HFFc6 (cell line): Measurements from ENCODE around the gene HSD3B7. TPM values are rescaled to one million over a fixed set of nuclear protein-coding genes. Genes with fewer than 3 reads are reported as not detected.

Experiments used
- DNase-seq: peaks from one replicate; pipeline ENCODE4 v3.0.0-alpha.2; 2018
- H3K27ac Mint-ChIP-seq: 2 replicates; pipeline ENCODE4 v1.8.0; 2020; ENCODE audit warnings: mild to moderate bottlenecking, mixed read lengths
- H3K27me3 Mint-ChIP-seq: 2 replicates; pipeline ENCODE4 v1.8.0; 2021; ENCODE audit warnings: mild to moderate bottlenecking, moderate library complexity, mixed read lengths; ENCODE audit not compliant: insufficient read depth
- H3K36me3 Mint-ChIP-seq: 2 replicates; pipeline ENCODE4 v1.8.0; 2021; ENCODE audit warnings: low read depth, mixed read lengths
- H3K4me1 Mint-ChIP-seq: 2 replicates; pipeline ENCODE4 v1.8.0; 2020; ENCODE audit warnings: low read depth, mixed read lengths
- H3K4me3 Mint-ChIP-seq: 2 replicates; pipeline ENCODE4 v1.8.0; 2020; ENCODE audit warnings: mild to moderate bottlenecking, moderate library complexity, mixed read lengths
- H3K9me3 Mint-ChIP-seq: 2 replicates; pipeline ENCODE4 v1.8.0; 2020; ENCODE audit warnings: mild to moderate bottlenecking, mixed read lengths
- total RNA-seq, 6 experiments: library from RNA; stranded (reverse); fragmentation: NEBNext Ultra II Directional; extraction: Animal tissue kit (Norgen Biotek cat#: 25700); gene quantifications; 2 replicates in 1 of 6; 3 replicates in 5 of 6; pipeline ENCODE4 v1.2.3, GENCODE V29; 2021
- TF ChIP-seq, protein P1 (sequence below): fragments of 200-600 bp; sonication (generic); IDR thresholded peaks from 2 replicates; pipeline ENCODE4 v1.5.0; 2021; ENCODE audit warnings: antibody characterized with exemption, mild to moderate bottlenecking

The HSD3B7 gene
- total RNA-seq, 6 experiments from 2014 or later = 15.1 to 24.6 (median 18.6) TPM

DNA sequence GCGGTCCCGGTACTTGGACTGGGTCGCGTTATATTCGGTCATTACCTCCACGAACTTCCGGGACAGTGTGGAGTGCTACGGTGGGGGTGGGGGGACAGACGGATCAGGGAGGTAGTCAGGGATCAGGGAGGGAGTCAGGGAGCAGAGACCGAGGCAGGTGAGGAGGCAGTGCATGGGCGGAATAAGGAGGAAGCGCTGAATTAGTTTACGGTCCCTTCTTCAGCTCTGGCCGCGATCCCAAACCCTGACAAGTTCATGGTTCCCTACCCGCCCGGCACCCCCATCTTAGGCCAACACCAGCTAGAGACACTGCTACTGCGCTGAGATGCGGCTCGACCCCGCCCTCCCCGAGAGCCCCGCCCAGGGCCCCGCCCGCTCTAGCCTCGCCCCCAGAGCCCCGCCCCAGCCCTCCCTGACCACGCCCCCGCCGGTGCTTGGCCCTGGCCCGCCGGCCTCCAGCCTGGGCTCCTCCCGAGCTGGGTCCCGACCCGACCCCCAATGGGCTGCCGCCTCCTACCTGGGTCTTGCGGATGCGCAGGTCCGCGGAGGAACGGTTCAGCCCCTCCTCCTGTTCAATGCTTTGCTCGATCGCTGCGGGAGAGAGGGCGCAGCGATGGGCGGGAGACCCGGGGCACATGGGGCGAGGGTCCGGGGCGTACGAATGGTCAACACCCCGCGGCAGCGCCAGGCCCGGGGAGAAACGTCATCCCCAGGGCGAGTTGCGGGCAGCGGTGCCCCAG lies 12.1 kb downstream of the HSD3B7 start:
- TF ChIP-seq, protein P1, sequence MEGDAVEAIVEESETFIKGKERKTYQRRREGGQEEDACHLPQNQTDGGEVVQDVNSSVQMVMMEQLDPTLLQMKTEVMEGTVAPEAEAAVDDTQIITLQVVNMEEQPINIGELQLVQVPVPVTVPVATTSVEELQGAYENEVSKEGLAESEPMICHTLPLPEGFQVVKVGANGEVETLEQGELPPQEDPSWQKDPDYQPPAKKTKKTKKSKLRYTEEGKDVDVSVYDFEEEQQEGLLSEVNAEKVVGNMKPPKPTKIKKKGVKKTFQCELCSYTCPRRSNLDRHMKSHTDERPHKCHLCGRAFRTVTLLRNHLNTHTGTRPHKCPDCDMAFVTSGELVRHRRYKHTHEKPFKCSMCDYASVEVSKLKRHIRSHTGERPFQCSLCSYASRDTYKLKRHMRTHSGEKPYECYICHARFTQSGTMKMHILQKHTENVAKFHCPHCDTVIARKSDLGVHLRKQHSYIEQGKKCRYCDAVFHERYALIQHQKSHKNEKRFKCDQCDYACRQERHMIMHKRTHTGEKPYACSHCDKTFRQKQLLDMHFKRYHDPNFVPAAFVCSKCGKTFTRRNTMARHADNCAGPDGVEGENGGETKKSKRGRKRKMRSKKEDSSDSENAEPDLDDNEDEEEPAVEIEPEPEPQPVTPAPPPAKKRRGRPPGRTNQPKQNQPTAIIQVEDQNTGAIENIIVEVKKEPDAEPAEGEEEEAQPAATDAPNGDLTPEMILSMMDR = no peak; the same call in 1 of the 2 replicates
- Mint-ChIP-seq H3K27ac (peak overlapping the region; percentile 96), H3K4me1 (peaks cover 48% of the 10 kb centered on the region), H3K27me3 (no peaks in the 10 kb centered on the region; the same call in 1 of the 2 replicates), H3K36me3 (peaks cover 4% of the 10 kb centered on the region; the same call in 1 of the 2 replicates), H3K4me3 (peak overlapping the region; percentile 92), H3K9me3 (no peaks in the 10 kb centered on the region)
- peak; percentile 66 for DNase-seq

DNA sequence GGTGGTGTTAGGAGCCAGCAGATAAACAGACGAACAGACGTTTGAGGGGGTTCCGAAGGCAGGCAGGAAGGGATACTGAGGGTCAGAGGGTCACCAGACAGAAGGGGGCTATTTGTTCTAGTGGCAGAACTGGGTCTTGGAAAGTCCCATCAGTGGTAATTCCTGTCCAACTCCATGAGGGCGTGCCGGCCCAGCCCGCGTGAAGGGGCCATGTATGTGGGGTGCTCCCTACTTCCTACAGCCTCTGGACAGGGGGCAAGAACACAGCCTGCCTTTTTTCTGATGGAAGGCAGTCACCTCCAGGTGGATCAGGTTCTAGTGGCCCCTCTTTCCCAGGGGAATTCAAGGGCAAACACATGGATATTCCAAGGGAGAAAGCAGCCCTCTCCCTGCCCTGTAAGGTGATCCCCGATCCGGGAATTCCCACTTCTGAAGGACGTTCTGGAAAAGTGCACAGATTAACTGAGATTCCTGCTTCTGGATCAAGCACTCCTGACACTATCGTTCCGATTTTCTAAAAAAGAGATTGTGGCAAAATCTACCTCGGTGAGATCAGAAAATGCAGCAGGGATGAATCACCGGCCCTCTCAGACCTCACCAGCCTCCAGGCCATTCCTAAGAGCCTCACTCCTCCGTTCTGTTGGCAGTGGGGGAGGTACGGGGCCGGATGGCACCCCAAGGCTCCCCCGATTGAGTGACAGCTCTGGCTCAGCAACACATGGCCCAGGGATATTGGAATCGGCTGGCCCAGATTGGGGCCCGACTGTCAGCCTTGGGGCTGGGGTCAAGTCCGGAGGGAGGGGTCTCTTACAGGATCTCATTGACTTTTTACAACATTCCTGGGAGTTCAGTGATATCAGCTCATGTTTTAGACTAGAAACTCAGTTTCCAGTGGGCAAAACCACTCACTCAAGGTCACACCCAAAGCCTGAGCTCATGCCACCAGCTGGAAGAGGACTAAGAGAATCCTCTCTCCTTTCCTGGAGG lies 13.0 kb downstream of the HSD3B7 start:
- peaks cover 4% of the 10 kb centered on the region; the same call in 1 of the 2 replicates for H3K36me3 Mint-ChIP-seq
- TF ChIP-seq, protein P1 = no peak; the same call in none of the 2 replicates
- H3K9me3 Mint-ChIP-seq = no peaks in the 10 kb centered on the region
- peak overlapping the region; percentile 92 for H3K4me3 Mint-ChIP-seq
- H3K27ac Mint-ChIP-seq = peak overlapping the region; percentile 96
- no peaks in the 10 kb centered on the region; the same call in 1 of the 2 replicates for H3K27me3 Mint-ChIP-seq
- peaks cover 48% of the 10 kb centered on the region for H3K4me1 Mint-ChIP-seq
- DNase-seq = peak; percentile 87

DNA sequence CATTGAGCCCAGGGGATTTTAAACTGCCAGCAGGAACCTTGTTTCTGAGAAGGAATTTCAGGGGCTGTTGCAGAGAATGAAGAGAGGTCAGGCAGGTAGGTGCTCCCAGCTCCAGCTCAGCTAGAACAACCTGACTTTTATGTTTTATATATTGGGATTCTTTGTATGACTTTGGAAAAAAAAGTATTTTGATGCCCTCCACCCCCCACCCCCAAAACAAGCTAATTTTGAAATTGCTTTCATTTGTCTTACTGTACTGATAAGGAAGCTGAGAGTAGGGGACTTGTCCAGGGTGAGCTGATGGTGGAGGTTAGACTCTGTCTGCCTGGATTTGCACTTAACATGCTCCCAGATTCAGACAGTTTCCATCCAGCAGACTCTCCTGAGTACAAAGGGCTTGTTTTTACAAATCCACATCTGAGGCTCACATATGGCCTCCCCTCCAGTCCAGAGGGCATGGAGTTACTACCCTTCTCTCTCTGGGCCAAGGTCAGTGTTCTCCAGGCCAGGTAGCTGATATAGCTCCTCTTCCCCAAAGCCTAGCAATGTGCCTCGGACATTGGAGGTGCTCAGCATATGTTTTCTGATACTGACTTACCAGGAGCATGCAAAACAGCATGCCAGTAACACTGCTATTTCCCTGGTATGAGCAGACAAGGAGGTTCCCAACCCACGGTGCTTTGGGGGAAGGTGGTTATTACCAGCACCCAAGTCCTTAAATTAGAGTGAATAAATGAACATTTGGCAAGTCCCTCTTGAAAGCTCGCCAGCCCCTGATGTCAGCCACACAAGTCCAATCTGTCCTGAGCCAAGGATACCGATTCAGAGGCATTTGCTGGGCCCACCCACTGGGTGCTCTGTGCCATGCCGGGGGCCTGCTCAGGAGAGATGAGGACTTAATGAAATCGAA lies 14.1 kb downstream of the HSD3B7 start:
- DNase-seq = no peak
- TF ChIP-seq, protein P1 = no peak
- H3K27ac Mint-ChIP-seq = peak overlapping the region; percentile 96
- no peaks in the 10 kb centered on the region; the same call in 1 of the 2 replicates for H3K27me3 Mint-ChIP-seq
- H3K9me3 Mint-ChIP-seq = no peaks in the 10 kb centered on the region
- peaks cover 4% of the 10 kb centered on the region; the same call in 1 of the 2 replicates for H3K36me3 Mint-ChIP-seq
- peaks cover 48% of the 10 kb centered on the region for H3K4me1 Mint-ChIP-seq
- H3K4me3 Mint-ChIP-seq = no peak overlapping the region; the same call in 1 of the 2 replicates

GRCh38 chr16:31000671-31001382 lies 15.8 kb downstream of the HSD3B7 start:
- H3K9me3 Mint-ChIP-seq = no peaks in the 10 kb centered on the region
- TF ChIP-seq, protein P1 = no peak
- H3K27me3 Mint-ChIP-seq = no peaks in the 10 kb centered on the region; the same call in 1 of the 2 replicates
- H3K4me3 Mint-ChIP-seq = no peak overlapping the region
- no peak overlapping the region for H3K27ac Mint-ChIP-seq
- peaks cover 42% of the 10 kb centered on the region for H3K4me1 Mint-ChIP-seq
- DNase-seq = no peak
- H3K36me3 Mint-ChIP-seq = peaks cover 4% of the 10 kb centered on the region; the same call in 1 of the 2 replicates
